ENCODE measurements around the gene DLX5.
A peak's percentile ranks its signal among the peaks of the same experiment; 100 is the strongest.

The DLX5 gene

DNA sequence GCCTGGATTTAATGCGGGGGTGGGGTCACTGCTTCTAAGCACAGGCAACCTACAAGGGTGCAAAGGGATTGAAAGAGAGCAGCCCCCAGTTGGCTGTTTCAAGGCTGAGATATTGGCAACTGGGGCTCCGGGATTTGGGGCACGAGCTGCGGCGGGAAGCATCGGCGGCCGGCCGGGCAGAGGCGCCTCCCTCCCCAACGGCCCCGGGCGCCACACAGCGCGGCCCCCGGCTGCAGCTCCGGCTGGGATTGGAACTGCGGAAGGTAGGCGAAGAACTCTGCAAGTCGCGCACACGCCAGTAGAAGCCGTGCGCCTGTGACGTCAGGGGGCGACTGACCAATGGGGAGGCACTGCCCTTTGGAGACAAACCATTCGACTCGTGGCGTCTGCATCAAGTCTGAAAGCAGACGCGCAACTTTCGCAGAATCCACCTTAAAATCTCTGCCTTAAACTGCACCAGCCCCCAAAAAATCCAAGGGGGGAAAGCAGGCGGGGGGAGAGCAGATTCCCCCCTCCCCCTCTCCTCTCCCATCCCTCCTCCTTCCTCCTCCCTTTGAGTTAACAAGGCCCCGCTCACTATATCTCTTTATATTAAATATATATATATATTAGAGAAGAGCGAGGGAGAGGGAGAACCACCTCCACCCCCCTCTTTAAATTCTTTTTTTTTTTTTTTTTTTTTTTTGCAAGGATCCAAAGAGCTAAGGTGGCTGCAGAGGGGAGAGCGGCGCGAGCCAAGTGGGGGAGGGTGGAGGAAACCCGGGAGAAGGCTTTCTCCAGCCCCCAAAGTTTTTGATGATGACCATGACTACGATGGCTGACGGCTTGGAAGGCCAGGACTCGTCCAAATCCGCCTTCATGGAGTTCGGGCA is 19.2 kb downstream of the DLX5 start, which contains the start of gene DLX6:
Gene DLX6 (plus strand): TSS at position 371 of the 872 bp plus-strand sequence. CDS start 425 bp downstream, at position 796.
- H2AFZ ChIP-seq: peak within 1 kb of the TSS; percentile 51
- H3K27ac ChIP-seq: no peak within 1 kb of the TSS
- no peak within 1 kb of the TSS for H3K4me3 ChIP-seq (ENCODE audit: low read depth, low read length)
- H3K9ac ChIP-seq: no peak within 1 kb of the TSS
- no peaks in the 10 kb centered on the region for H3K36me3 ChIP-seq (ENCODE audit: control insufficient read depth, insufficient read depth, low read length)
- peaks cover 34% of the 10 kb centered on the region for H3K27me3 ChIP-seq (ENCODE audit: control insufficient read depth, insufficient read depth, low read length)
- peak within 1 kb of the TSS; percentile 56 for H3K4me2 ChIP-seq (ENCODE audit: low read length)
- no peaks in the 10 kb centered on the region for H3K4me1 ChIP-seq
- no peaks in the 10 kb centered on the region for H3K9me3 ChIP-seq (ENCODE audit: control insufficient read depth, low read length)
- H3K79me2 ChIP-seq: no peaks in the 10 kb centered on the region
- TF ChIP-seq, protein P1, sequence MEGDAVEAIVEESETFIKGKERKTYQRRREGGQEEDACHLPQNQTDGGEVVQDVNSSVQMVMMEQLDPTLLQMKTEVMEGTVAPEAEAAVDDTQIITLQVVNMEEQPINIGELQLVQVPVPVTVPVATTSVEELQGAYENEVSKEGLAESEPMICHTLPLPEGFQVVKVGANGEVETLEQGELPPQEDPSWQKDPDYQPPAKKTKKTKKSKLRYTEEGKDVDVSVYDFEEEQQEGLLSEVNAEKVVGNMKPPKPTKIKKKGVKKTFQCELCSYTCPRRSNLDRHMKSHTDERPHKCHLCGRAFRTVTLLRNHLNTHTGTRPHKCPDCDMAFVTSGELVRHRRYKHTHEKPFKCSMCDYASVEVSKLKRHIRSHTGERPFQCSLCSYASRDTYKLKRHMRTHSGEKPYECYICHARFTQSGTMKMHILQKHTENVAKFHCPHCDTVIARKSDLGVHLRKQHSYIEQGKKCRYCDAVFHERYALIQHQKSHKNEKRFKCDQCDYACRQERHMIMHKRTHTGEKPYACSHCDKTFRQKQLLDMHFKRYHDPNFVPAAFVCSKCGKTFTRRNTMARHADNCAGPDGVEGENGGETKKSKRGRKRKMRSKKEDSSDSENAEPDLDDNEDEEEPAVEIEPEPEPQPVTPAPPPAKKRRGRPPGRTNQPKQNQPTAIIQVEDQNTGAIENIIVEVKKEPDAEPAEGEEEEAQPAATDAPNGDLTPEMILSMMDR (IDR thresholded peaks at IDR 0.05): no peak

DNA sequence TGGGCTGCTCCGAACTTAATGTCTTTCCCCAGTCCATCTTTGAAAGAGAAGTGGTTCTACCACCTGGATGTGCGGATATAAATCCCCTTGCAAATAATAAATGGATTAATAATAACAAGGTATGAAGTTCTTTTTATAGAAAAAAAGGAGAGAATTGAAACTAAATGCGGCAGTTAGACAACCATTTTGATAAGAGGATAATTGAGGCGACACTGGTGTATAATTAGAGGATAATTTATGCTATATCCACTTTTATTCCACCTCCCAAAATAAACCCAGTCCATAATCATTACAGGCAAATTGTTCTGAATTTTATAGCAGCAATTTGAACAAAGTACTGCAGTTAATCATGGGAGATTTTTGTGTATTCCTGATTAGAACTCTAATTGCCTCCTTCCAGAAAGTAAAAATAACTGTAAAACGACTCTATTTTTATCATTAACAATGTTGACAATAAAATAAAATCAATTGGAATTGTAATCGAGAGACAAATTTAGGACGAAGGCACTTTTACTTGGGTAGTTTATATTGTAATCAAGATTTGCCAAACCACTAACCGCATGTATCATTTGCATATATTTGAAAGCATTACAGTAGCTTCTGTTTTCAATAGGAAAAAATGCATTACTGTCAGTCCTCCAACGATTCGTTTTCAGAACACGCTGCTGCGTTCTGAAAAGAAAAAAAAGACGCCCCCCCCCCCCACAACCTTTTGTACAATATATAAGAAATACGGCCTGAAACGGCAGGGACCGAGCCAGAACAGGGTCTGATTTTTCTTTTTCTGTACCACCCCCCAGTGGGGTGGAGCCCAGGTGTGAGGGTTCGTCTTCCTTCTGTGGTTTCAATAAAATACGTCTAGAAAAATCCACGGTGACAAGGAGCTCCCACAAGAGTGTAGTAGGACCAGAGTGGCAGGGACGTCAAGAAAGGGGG is 20.1 kb downstream of the DLX5 start:
- Histone ChIP-seq H3K4me2 (ENCODE audit: low read length) (no peak overlapping the region), H2AFZ (no peak overlapping the region), H3K9me3 (ENCODE audit: control insufficient read depth, low read length) (no peaks in the 10 kb centered on the region), H3K4me3 (ENCODE audit: low read depth, low read length) (no peak overlapping the region), H3K4me1 (no peaks in the 10 kb centered on the region), H3K36me3 (ENCODE audit: control insufficient read depth, insufficient read depth, low read length) (no peaks in the 10 kb centered on the region), H3K27ac (no peak overlapping the region), H3K79me2 (no peaks in the 10 kb centered on the region), H3K9ac (no peak overlapping the region), H3K27me3 (ENCODE audit: control insufficient read depth, insufficient read depth, low read length) (peaks cover 30% of the 10 kb centered on the region)
- TF ChIP-seq, protein P1 (IDR thresholded peaks at IDR 0.05): no peak

DNA sequence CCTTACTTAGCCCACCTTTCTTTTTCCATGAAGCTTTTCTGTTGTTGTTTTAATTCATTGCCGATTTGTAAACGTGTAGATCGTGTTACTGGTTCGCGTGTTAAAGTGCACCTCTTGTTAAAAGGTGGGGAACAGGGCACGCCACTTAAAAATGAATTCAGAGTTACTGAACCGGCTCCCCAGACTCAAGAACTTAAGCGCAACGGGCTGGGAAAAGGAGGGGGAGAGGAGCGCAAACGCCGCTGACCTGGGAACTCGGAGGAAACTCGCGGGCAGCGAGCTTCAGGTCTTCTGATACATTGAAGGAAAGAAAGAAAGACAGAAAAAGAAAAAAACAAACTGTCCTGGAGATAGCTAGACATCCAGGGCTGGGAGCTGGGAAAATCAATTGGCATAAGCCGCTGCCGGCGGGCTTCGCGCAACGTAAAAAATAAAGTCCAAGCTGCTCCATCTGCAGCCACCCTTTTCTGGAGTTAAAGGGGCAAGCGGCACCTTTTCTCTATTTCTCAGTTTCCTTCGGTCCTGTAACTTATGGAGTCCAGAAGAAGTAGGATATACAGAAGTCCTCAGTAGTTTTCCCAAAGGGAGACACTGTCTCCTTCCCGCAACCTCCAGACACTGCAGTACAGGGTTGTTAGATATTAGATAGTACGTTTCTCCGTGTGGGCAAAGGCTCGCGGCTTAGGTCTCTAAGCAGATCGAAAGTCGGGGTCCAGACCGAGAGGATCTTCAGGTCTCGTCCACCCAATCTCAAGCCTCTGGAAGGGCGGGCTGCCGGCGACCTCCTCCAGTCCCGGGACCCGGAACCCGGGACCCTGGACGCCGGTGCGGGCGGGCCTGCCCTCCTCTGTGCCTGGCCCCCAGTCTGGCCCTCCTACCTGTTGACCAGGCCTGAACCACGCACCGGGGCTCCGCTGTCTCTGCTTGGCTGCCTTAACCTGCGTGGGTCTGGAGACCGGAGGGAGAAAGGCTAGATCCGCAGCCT is 21.1 kb downstream of the DLX5 start:
- Histone ChIP-seq H3K4me3 (ENCODE audit: low read depth, low read length) (no peak overlapping the region), H3K27ac (no peak overlapping the region), H3K36me3 (ENCODE audit: control insufficient read depth, insufficient read depth, low read length) (no peaks in the 10 kb centered on the region), H3K27me3 (ENCODE audit: control insufficient read depth, insufficient read depth, low read length) (peaks cover 25% of the 10 kb centered on the region), H3K9ac (no peak overlapping the region), H3K79me2 (no peaks in the 10 kb centered on the region), H3K9me3 (ENCODE audit: control insufficient read depth, low read length) (no peaks in the 10 kb centered on the region), H3K4me1 (no peaks in the 10 kb centered on the region), H3K4me2 (ENCODE audit: low read length) (no peak overlapping the region), H2AFZ (no peak overlapping the region)
- TF ChIP-seq, protein P1 (IDR thresholded peaks at IDR 0.05): no peak

DNA sequence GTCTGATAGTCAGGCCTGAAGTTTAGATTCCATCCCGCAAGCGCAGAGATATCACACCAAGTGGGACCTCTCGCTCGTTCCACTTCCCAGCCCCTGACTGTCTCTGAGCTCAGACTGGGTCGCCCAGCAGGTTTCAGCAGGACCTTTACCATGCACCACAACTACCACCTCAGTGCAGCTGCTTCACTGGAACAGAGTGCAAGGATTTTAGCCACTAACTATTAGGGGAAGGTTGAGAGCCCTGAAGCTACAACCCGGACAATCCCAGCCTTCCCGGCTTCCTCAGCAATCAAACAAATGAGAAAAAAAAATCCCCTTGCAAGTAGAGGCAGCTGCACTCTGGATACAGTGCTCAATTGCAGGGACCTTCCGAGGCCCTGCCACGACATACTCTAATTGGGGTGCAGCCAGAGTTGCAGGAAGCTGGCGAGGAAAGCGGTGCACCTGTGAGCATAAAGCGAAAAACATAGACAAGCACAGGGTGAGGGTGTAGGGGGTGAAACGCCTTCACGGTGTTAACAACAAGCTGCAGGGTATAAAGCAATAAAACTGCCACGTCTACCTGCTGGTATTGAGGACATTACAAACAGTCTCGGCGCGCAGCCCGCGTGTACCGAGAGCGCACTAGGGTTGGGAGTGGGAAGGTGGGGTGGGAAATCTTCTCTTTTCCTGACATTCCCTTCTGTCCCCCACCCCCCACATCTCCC is 21.9 kb downstream of the DLX5 start:
- Histone ChIP-seq H3K27me3 (ENCODE audit: control insufficient read depth, insufficient read depth, low read length) (peaks cover 25% of the 10 kb centered on the region), H3K79me2 (no peaks in the 10 kb centered on the region), H3K4me2 (ENCODE audit: low read length) (no peak overlapping the region), H3K4me3 (ENCODE audit: low read depth, low read length) (no peak overlapping the region), H3K9ac (no peak overlapping the region), H3K27ac (no peak overlapping the region), H3K4me1 (no peaks in the 10 kb centered on the region), H3K36me3 (ENCODE audit: control insufficient read depth, insufficient read depth, low read length) (no peaks in the 10 kb centered on the region), H3K9me3 (ENCODE audit: control insufficient read depth, low read length) (no peaks in the 10 kb centered on the region), H2AFZ (no peak overlapping the region)
- TF ChIP-seq, protein P1 (IDR thresholded peaks at IDR 0.05): no peak
